ENCODE measurements around the gene CD8B. TPM values are rescaled to one million over a fixed set of nuclear protein-coding genes. Genes with fewer than 3 reads are reported as not detected.

The CD8B gene
- total RNA-seq, 1 experiment from 2014 or later = 9.1 TPM

DNA sequence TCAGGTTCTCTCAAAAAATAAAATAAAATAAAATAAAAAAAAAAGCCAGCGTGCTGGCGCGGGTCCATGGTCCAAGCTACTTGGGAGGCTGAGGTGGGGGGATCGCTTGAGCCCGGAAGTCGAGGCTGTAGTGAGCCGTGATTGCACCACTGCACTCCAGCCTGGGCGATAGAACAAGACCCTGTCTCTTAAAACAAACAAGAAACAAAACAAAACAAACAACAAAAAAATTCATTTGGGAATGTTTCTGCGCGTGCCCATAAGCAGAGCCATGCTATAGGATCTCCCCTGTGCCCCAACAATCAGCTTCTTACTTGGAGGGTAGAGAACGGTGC lies 54.6 kb downstream of the CD8B start:
- TF ChIP-seq, protein P1, sequence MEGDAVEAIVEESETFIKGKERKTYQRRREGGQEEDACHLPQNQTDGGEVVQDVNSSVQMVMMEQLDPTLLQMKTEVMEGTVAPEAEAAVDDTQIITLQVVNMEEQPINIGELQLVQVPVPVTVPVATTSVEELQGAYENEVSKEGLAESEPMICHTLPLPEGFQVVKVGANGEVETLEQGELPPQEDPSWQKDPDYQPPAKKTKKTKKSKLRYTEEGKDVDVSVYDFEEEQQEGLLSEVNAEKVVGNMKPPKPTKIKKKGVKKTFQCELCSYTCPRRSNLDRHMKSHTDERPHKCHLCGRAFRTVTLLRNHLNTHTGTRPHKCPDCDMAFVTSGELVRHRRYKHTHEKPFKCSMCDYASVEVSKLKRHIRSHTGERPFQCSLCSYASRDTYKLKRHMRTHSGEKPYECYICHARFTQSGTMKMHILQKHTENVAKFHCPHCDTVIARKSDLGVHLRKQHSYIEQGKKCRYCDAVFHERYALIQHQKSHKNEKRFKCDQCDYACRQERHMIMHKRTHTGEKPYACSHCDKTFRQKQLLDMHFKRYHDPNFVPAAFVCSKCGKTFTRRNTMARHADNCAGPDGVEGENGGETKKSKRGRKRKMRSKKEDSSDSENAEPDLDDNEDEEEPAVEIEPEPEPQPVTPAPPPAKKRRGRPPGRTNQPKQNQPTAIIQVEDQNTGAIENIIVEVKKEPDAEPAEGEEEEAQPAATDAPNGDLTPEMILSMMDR (IDR thresholded peaks at IDR 0.05; ENCODE audit: insufficient read depth in 1 of 2, low read depth in 1 of 2, low read length in 1 of 2, severe bottlenecking in 1 of 2, unreplicated experiment in 1 of 2) = no peak
- Histone ChIP-seq H3K4me1 (no peaks in the 10 kb centered on the region), H3K36me3 (ENCODE audit: control insufficient read depth, insufficient read depth, low read length) (no peaks in the 10 kb centered on the region), H3K9me3 (no peaks in the 10 kb centered on the region), H3K27me3 (replicated peaks; ENCODE audit: control insufficient read depth, insufficient read depth, low read length) (no peaks in the 10 kb centered on the region), H3K4me3 (ENCODE audit: low read depth, low read length) (peak overlapping the region; percentile 77)
- DNase-seq = no peak
- ChIA-PET CTCF (interaction anchor here (0.9 to 1.3 kb wide), 3 partner anchors 17 to 1507 kb away, joined by 3 to 5 read pairs (median 5); no protein-coding TSS in a partner anchor), POLR2A (interaction anchor here (0.6 kb wide), 1 partner anchor 15 kb away, joined by 4 read pairs; no protein-coding TSS in a partner anchor)
- peak overlapping the region; percentile 77 for H3K4me3 Mint-ChIP-seq (ENCODE audit: unreplicated experiment)
- H3K27ac Mint-ChIP-seq (ENCODE audit: unreplicated experiment) = peak overlapping the region; percentile 28
- intact Hi-C loops (cut with micrococcal nuclease; ENCODE audit: unreplicated experiment) = loop anchor here (1.0 kb wide), 1 partner anchor 43 kb away; no protein-coding TSS in a partner anchor
- peaks cover 19% of the 10 kb centered on the region for H3K36me3 Mint-ChIP-seq (ENCODE audit: insufficient read depth, unreplicated experiment)
- no peaks in the 10 kb centered on the region for H3K4me1 Mint-ChIP-seq (ENCODE audit: low read depth, unreplicated experiment)
- H3K27me3 Mint-ChIP-seq (ENCODE audit: insufficient read depth, unreplicated experiment) = no peaks in the 10 kb centered on the region
- BruUV-seq (replicated peaks) = TSS peak; percentile 80
- H3K9me3 Mint-ChIP-seq (ENCODE audit: unreplicated experiment) = no peaks in the 10 kb centered on the region

DNA sequence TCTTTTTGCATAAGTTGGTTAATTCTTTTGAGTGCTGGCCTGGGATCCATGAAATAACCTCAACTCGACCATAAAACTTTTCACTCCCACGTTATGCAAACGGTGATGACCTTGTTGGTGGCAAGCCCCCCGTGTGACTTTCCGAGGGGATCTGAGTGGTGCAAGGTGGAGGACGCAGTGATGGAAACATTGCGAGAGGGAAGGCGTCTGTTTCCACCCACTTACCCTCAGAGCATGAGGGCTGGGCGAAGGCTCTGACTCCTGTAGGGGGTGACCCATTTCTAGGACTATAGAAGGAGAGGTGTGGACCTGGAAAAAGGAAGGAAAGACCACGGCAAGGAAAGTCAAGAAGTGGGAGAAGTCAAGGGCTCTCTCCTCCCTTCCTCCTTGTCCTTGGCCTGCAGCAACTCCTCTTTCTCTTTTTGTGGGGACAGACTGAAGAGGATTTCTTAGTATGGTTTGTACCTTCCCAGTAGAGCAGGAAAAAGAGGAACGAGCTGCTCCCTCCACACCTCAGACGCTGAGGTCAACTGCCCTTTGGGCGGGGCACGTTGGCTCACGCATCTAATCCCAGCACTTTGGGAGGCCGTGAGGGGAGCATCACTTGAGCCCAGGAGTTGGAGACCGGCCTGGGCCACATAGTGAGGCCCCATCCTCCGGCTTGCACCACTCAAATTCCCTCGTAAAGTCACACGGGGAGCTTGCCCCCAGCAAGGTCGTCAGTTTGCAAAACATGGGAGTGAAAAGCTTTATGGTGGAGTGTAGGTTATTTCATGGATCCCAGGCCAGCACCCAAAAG lies 55.4 kb downstream of the CD8B start:
- no peaks in the 10 kb centered on the region for H3K4me1 Mint-ChIP-seq (ENCODE audit: low read depth, unreplicated experiment)
- TF ChIP-seq, protein P1 (IDR thresholded peaks at IDR 0.05; ENCODE audit: insufficient read depth in 1 of 2, low read depth in 1 of 2, low read length in 1 of 2, severe bottlenecking in 1 of 2, unreplicated experiment in 1 of 2) = no peak
- H3K4me3 Mint-ChIP-seq (ENCODE audit: unreplicated experiment) = peak overlapping the region; percentile 77
- DNase-seq = no peak
- intact Hi-C loops (cut with micrococcal nuclease; ENCODE audit: unreplicated experiment) = no loop called here
- H3K4me3 ChIP-seq (ENCODE audit: low read depth, low read length) = no peak overlapping the region
- BruUV-seq (replicated peaks) = no TSS peak
- H3K36me3 Mint-ChIP-seq (ENCODE audit: insufficient read depth, unreplicated experiment) = peaks cover 13% of the 10 kb centered on the region
- H3K27ac Mint-ChIP-seq (ENCODE audit: unreplicated experiment) = no peak overlapping the region
- CTCF ChIA-PET = interaction anchor here (1.3 kb wide), 1 partner anchor 288 kb away, joined by 3 read pairs; no protein-coding TSS in a partner anchor
- H3K9me3 Mint-ChIP-seq (ENCODE audit: unreplicated experiment) = no peaks in the 10 kb centered on the region
- H3K4me1 ChIP-seq = no peaks in the 10 kb centered on the region
- no peaks in the 10 kb centered on the region for H3K27me3 Mint-ChIP-seq (ENCODE audit: insufficient read depth, unreplicated experiment)
- POLR2A ChIA-PET = no interaction called here
- H3K9me3 ChIP-seq = no peaks in the 10 kb centered on the region
- H3K36me3 ChIP-seq (ENCODE audit: control insufficient read depth, insufficient read depth, low read length) = no peaks in the 10 kb centered on the region
- H3K27me3 ChIP-seq (replicated peaks; ENCODE audit: control insufficient read depth, insufficient read depth, low read length) = no peaks in the 10 kb centered on the region

DNA sequence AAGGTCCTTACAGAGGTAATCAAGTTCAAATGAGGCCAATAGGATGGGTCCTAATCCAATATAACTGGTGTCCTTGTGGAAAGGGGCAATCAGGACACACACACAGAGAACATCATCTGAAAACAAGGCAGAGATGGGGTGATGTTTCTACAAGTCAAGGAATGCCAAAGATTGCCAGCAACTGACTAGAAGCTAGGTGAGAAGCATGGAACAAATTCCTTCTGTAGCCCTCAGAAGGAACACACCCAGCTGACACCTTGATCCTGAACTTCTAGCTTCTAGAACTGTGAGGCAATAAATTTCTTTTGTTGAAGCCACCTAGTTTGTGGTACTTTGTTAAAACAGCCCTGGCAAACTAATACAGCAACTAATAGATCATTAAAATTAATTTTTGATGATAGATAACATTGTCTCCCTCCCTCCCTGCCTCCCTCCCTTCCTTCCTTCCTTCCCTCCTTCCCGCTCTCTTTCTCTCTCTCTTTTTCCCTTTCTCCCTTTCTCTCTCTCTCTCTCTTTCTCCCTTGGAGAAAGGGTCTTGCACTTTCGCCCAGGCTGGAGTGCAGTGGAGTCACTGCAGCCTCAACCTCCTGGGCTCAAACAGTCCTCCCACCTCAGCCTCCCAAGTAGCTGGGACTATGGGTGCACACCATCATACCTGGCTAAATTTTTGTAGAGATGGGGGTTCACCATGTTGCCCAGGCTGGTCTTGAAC lies 60.7 kb downstream of the CD8B start:
- H3K4me1 ChIP-seq = no peaks in the 10 kb centered on the region
- intact Hi-C loops (cut with micrococcal nuclease; ENCODE audit: unreplicated experiment) = no loop called here
- CTCF ChIA-PET = no interaction called here
- no peak overlapping the region for H3K4me3 ChIP-seq (ENCODE audit: low read depth, low read length)
- Mint-ChIP-seq H3K36me3 (ENCODE audit: insufficient read depth, unreplicated experiment) (no peaks in the 10 kb centered on the region), H3K9me3 (ENCODE audit: unreplicated experiment) (peaks cover 16% of the 10 kb centered on the region), H3K27me3 (ENCODE audit: insufficient read depth, unreplicated experiment) (no peaks in the 10 kb centered on the region), H3K4me3 (ENCODE audit: unreplicated experiment) (no peak overlapping the region), H3K27ac (ENCODE audit: unreplicated experiment) (no peak overlapping the region), H3K4me1 (ENCODE audit: low read depth, unreplicated experiment) (no peaks in the 10 kb centered on the region)
- BruUV-seq (replicated peaks) = no TSS peak
- H3K36me3 ChIP-seq (ENCODE audit: control insufficient read depth, insufficient read depth, low read length) = no peaks in the 10 kb centered on the region
- TF ChIP-seq, protein P1 (IDR thresholded peaks at IDR 0.05; ENCODE audit: insufficient read depth in 1 of 2, low read depth in 1 of 2, low read length in 1 of 2, severe bottlenecking in 1 of 2, unreplicated experiment in 1 of 2) = no peak
- POLR2A ChIA-PET = no interaction called here
- no peaks in the 10 kb centered on the region for H3K27me3 ChIP-seq (replicated peaks; ENCODE audit: control insufficient read depth, insufficient read depth, low read length)
- peaks cover 7% of the 10 kb centered on the region for H3K9me3 ChIP-seq
- no peak for DNase-seq

All from Caco-2 (cell line).